Body of pancreas (tissue), 4 donors: ENCODE data around the gene METAP1.

Source experiments
- POLR2A ChIP-seq, 3 donors: fragments of 450-650 bp; IDR thresholded peaks; one replicate each; pipeline ENCODE4 v1.6.1; 2016; ENCODE audit warnings: antibody characterized with exemption in 3 of 3, mild to moderate bottlenecking in 2 of 3
- TF ChIP-seq, protein P1 (sequence below), 7 experiments: fragments of 450-650 bp in 4 of 7; fragments of 200-600 bp in 3 of 7; sonication (generic) in 3 of 7; IDR thresholded peaks; one replicate each; pipeline ENCODE4 v1.5.1; 2016 to 2019; ENCODE audit warnings: antibody characterized with exemption in 7 of 7

- TF ChIP-seq, protein P1, sequence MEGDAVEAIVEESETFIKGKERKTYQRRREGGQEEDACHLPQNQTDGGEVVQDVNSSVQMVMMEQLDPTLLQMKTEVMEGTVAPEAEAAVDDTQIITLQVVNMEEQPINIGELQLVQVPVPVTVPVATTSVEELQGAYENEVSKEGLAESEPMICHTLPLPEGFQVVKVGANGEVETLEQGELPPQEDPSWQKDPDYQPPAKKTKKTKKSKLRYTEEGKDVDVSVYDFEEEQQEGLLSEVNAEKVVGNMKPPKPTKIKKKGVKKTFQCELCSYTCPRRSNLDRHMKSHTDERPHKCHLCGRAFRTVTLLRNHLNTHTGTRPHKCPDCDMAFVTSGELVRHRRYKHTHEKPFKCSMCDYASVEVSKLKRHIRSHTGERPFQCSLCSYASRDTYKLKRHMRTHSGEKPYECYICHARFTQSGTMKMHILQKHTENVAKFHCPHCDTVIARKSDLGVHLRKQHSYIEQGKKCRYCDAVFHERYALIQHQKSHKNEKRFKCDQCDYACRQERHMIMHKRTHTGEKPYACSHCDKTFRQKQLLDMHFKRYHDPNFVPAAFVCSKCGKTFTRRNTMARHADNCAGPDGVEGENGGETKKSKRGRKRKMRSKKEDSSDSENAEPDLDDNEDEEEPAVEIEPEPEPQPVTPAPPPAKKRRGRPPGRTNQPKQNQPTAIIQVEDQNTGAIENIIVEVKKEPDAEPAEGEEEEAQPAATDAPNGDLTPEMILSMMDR (IDR thresholded peaks at IDR 0.05): no peak
- TF ChIP-seq POLR2A (IDR thresholded peaks at IDR 0.05): no peak
These were observed 31.8 kb downstream of the METAP1 start for GRCh38 chr4:99027304-99027703.
